ENCODE measurements around the gene TRIM66. TPM values are rescaled to one million over a fixed set of nuclear protein-coding genes. Genes with fewer than 3 reads are reported as not detected.

TRIM66 gene
- total and polyA plus RNA-seq, 2 of the 8 experiments (the other 6 are each of a cell fraction or from before 2014, with no cell fraction given): 3.1 to 3.5 TPM

- TF ChIP-seq TCF12 (IDR thresholded peaks at IDR 0.05; ENCODE audit: low read depth, low read length): no peak
- peak; percentile 44 for TF ChIP-seq CHD7 (IDR thresholded peaks at IDR 0.05; ENCODE audit: insufficient replicate concordance, low read length)
- TF ChIP-seq POLR2AphosphoS5 (IDR thresholded peaks at IDR 0.05; ENCODE audit: low read depth, low read length): peak; percentile 66; the same call in 1 of the 2 replicates
- no peak for TF ChIP-seq SRF (IDR thresholded peaks at IDR 0.05; ENCODE audit: low read depth, low read length)
- TF ChIP-seq RAD21 (IDR thresholded peaks at IDR 0.05 in 1 of 2, conservative IDR thresholded peaks at IDR 0.05 in 1 of 2; ENCODE audit: low read depth in 2 of 2, low read length in 2 of 2): no peak
- no peak for TF ChIP-seq MAFK (IDR thresholded peaks at IDR 0.05; ENCODE audit: low read depth, low read length)
- no peak; a peak in 1 of 3 replicates for TF ChIP-seq POLR2A (IDR thresholded peaks at IDR 0.05; ENCODE audit: control extremely low read depth in 1 of 2, low read depth in 2 of 2, low read length in 2 of 2)
- TF ChIP-seq CBX8 (IDR thresholded peaks at IDR 0.05; ENCODE audit: borderline replicate concordance, low read depth, low read length): no peak
These were observed 796 bp upstream of the TRIM66 start (continued) for GRCh38 chr11:8683115-8683807.
